OCI-LY1 (cell line): ENCODE measurements around the gene RAB3GAP2.

Source experiments
- H2AFZ ChIP-seq: fragments of 200-600 bp; sonication (generic), shearing (Covaris generic); 2 replicates; pipeline ENCODE4 v1.6.0; 2014; ENCODE audit warnings: antibody characterized with exemption, mild to moderate bottlenecking, low read length
- H3F3A ChIP-seq: fragments of 200-600 bp; sonication (generic), shearing (Covaris generic); 2 replicates; pipeline ENCODE4 v1.6.0; 2014; ENCODE audit warnings: mild to moderate bottlenecking, antibody characterized with exemption, low read length, moderate library complexity; ENCODE audit not compliant: insufficient read depth
- H3K27ac ChIP-seq: fragments of 200-600 bp; sonication (generic); 2 replicates; pipeline ENCODE4 v1.5.1; 2014; ENCODE audit warnings: low read length, mixed run types, mild to moderate bottlenecking, low read depth; ENCODE audit not compliant: poor library complexity, severe bottlenecking
- H3K27me3 ChIP-seq: fragments of 200-600 bp; sonication (generic); 2 replicates; pipeline ENCODE4 v1.6.0; 2014; ENCODE audit warnings: antibody characterized with exemption, mild to moderate bottlenecking, low read length, moderate library complexity; ENCODE audit not compliant: insufficient read depth
- H3K36me3 ChIP-seq: fragments of 200-600 bp; sonication (generic); 2 replicates; pipeline ENCODE4 v1.6.1; 2014; ENCODE audit warnings: mild to moderate bottlenecking, antibody characterized with exemption, low read length, moderate library complexity, mixed read lengths; ENCODE audit not compliant: insufficient read depth
- H3K4me1 ChIP-seq: fragments of 200-600 bp; sonication (generic); 2 replicates; pipeline ENCODE4 v1.5.1; 2014; ENCODE audit warnings: mild to moderate bottlenecking, low read length, moderate library complexity; ENCODE audit not compliant: insufficient read depth, severe bottlenecking
- H3K4me2 ChIP-seq: fragments of 200-600 bp; sonication (generic), shearing (Covaris generic); 2 replicates; pipeline ENCODE4 v1.6.1; 2014; ENCODE audit warnings: low read length
- H3K4me3 ChIP-seq: fragments of 200-600 bp; sonication (generic); 2 replicates; pipeline ENCODE4 v1.5.1; 2014; ENCODE audit warnings: low read length, low read depth, mild to moderate bottlenecking, mixed read lengths; ENCODE audit not compliant: poor library complexity, severe bottlenecking
- H3K79me2 ChIP-seq: fragments of 200-600 bp; shearing (Covaris generic); 2 replicates; pipeline ENCODE4 v1.6.1; 2016; ENCODE audit warnings: mixed run types, low read length, mixed read lengths; ENCODE audit not compliant: insufficient read depth
- H3K9ac ChIP-seq: fragments of 200-600 bp; sonication (generic), shearing (Covaris generic); 2 replicates; pipeline ENCODE4 v1.6.1; 2014; ENCODE audit warnings: mild to moderate bottlenecking, low read length, mixed read lengths
- H3K9me2 ChIP-seq: fragments of 200-600 bp; sonication (generic), shearing (Covaris generic); 2 replicates; pipeline ENCODE4 v1.6.1; 2014; ENCODE audit warnings: low read depth, mild to moderate bottlenecking, low read length, mixed read lengths
- H3K9me3 ChIP-seq: fragments of 200-600 bp; shearing (Covaris generic); 2 replicates; pipeline ENCODE4 v1.6.1; 2014; ENCODE audit warnings: low read length, mixed read lengths
- H4K20me1 ChIP-seq: fragments of 200-600 bp; sonication (generic), shearing (Covaris generic); 2 replicates; pipeline ENCODE4 v1.6.0; 2016; ENCODE audit warnings: mild to moderate bottlenecking, low read length; ENCODE audit not compliant: insufficient read depth
- EZH2 ChIP-seq: fragments of 200-600 bp; sonication (generic), shearing (Covaris generic); IDR thresholded peaks from 2 replicates; pipeline ENCODE4 v1.8.0; 2017; ENCODE audit warnings: borderline replicate concordance, mixed run types, mild to moderate bottlenecking, antibody characterized with exemption, low read length, moderate library complexity, mixed read lengths
- TF ChIP-seq, protein P1 (sequence below): fragments of 200-600 bp; sonication (generic), shearing (Covaris generic); IDR thresholded peaks from 2 replicates; pipeline ENCODE4 v1.5.1; 2017; ENCODE audit warnings: mild to moderate bottlenecking, antibody characterized with exemption, low read length, moderate library complexity, mixed read lengths

RAB3GAP2 gene

GRCh38 chr1:220225957-220226356 is 46.3 kb downstream of the RAB3GAP2 start:
- TF ChIP-seq, protein P1, sequence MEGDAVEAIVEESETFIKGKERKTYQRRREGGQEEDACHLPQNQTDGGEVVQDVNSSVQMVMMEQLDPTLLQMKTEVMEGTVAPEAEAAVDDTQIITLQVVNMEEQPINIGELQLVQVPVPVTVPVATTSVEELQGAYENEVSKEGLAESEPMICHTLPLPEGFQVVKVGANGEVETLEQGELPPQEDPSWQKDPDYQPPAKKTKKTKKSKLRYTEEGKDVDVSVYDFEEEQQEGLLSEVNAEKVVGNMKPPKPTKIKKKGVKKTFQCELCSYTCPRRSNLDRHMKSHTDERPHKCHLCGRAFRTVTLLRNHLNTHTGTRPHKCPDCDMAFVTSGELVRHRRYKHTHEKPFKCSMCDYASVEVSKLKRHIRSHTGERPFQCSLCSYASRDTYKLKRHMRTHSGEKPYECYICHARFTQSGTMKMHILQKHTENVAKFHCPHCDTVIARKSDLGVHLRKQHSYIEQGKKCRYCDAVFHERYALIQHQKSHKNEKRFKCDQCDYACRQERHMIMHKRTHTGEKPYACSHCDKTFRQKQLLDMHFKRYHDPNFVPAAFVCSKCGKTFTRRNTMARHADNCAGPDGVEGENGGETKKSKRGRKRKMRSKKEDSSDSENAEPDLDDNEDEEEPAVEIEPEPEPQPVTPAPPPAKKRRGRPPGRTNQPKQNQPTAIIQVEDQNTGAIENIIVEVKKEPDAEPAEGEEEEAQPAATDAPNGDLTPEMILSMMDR = no peak
- no peak for TF ChIP-seq EZH2
- H3K4me2 ChIP-seq = no peak overlapping the region
- no peak overlapping the region for H3K4me3 ChIP-seq
- no peak overlapping the region for H3K27ac ChIP-seq
- no peaks in the 10 kb centered on the region for H3K27me3 ChIP-seq
- H2AFZ ChIP-seq = no peak overlapping the region
- peaks cover 35% of the 10 kb centered on the region for H3K36me3 ChIP-seq
- H3K79me2 ChIP-seq = peaks cover 12% of the 10 kb centered on the region; the same call in 1 of the 2 replicates
- no peaks in the 10 kb centered on the region for H3K9me3 ChIP-seq
- H3F3A ChIP-seq = no peaks in the 10 kb centered on the region
- H3K9me2 ChIP-seq = no peaks in the 10 kb centered on the region
- H4K20me1 ChIP-seq = no peaks in the 10 kb centered on the region
- H3K9ac ChIP-seq = no peak overlapping the region
- peaks cover 52% of the 10 kb centered on the region for H3K4me1 ChIP-seq

GRCh38 chr1:220224611-220225124 is 47.6 kb downstream of the RAB3GAP2 start:
- Histone ChIP-seq H3K9ac (no peak overlapping the region), H3K9me3 (no peaks in the 10 kb centered on the region), H2AFZ (no peak overlapping the region), H3K27ac (no peak overlapping the region), H3K4me1 (peaks cover 65% of the 10 kb centered on the region), H3K79me2 (peaks cover 12% of the 10 kb centered on the region; the same call in 1 of the 2 replicates), H3K4me3 (no peak overlapping the region), H3F3A (no peaks in the 10 kb centered on the region), H3K27me3 (no peaks in the 10 kb centered on the region), H3K9me2 (no peaks in the 10 kb centered on the region), H3K4me2 (no peak overlapping the region), H3K36me3 (peaks cover 37% of the 10 kb centered on the region), H4K20me1 (no peaks in the 10 kb centered on the region)
- no peak for TF ChIP-seq EZH2
- TF ChIP-seq, protein P1 = no peak

DNA sequence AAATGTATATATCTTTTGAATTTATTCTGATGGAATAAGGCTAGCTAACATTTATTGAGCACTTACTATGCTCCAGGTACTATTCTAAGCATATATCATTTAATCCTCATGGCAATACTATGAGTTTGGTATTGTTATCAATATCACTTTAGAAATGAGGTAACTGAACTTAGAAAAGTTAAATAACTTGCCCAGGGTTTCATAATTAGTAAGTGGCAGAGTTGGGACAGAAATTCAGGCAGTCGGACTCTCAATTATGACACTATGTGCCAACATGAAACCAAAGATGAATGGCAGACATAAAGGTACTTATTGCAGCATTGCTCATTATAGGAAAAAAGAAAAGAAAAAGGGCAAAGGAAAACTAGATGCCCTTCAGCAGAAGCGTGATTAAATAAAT is 48.2 kb downstream of the RAB3GAP2 start:
- H3K4me1 ChIP-seq = peaks cover 71% of the 10 kb centered on the region
- TF ChIP-seq, protein P1 = no peak
- no peak for TF ChIP-seq EZH2
- H3K4me2 ChIP-seq = no peak overlapping the region
- peaks cover 36% of the 10 kb centered on the region for H3K36me3 ChIP-seq
- no peak overlapping the region for H3K9ac ChIP-seq
- no peaks in the 10 kb centered on the region for H3K9me2 ChIP-seq
- no peak overlapping the region for H3K27ac ChIP-seq
- H3K27me3 ChIP-seq = no peaks in the 10 kb centered on the region
- no peaks in the 10 kb centered on the region for H3K9me3 ChIP-seq
- H2AFZ ChIP-seq = no peak overlapping the region
- H3K4me3 ChIP-seq = no peak overlapping the region
- no peaks in the 10 kb centered on the region for H3F3A ChIP-seq
- no peaks in the 10 kb centered on the region for H4K20me1 ChIP-seq
- H3K79me2 ChIP-seq = peaks cover 12% of the 10 kb centered on the region; the same call in 1 of the 2 replicates
